Measurements from ENCODE around the gene NRSN2.

Gene NRSN2

DNA sequence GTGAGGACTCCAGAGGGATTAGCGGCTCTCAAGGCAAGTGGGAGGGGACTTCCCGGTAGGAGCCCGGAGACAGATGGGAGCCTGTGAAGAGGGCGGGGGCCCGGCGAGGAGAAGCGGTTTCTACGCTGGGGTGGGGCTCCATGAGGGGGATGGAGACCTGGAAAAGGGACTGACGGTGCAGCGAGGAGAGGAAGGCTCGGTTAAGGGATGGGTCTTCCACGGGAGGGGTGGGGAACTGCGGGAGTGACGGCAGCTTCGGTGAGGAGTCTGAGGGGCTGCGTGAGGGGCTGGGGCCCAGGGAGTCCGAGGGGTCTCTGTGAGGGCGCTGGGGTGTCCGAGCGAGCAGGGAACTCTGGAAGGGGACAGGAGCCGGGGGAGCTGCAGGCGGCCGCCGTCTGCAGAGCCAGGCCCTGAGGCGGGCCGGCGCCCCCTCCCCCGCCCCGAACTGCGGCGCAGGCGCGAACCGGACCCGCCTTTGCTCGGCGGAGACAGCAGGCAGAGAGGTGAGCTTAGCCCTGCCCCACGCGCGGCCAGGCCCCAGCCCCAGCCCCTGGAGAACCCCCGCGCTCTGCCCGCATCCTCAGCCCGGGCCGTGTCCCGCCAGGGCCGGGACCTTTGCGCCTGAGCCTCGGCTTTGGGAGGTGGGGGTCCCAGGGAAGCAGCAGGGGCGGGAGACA, at the start of gene NRSN2:
Gene NRSN2 (plus strand): TSS at position 472 of the 677 bp plus-strand sequence. CDS start 2,533 bp downstream, outside the sequence.
- DNase-seq (ENCODE audit: low read depth in 3 of 3), result no peak

GRCh38 chr20:297925-298775, 48.8 kb upstream of the NRSN2 start:
- DNase-seq (ENCODE audit: low read depth in 3 of 3), result peak in 1 of 3 donors; percentile 40

DNA sequence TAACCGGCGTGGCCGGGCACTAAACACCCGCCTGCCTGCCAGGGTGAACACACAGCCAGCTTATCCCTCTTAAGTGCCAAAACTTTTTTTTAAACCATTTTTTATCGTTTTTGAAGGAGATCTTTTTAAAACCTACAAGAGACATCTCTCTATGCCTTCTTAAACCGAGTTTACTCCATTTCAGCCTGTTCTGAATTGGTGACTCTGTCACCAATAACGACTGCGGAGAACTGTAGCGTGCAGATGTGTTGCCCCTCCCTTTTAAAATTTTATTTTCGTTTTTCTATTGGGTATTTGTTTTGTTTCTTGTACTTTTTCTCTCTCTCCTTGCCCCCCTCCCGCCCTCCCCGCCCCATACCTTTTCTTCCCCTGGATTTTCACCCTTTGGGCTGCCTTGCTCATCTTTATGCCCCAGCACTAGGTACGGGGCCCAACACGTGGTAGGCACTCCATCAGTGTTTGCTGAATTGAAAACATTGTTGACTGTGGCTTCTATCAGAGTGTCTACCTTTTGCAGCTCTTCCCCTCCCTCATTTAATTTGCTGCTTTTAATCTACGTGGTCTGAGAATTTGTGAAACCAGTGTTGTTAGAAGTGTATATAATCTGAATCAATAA, 48.0 kb upstream of the NRSN2 start:
- no peak for DNase-seq (ENCODE audit: low read depth in 3 of 3)

GRCh38 chr20:300345-300990, 46.4 kb upstream of the NRSN2 start:
- DNase-seq (ENCODE audit: low read depth in 3 of 3), result no peak

GRCh38 chr20:301886-302848, 44.7 kb upstream of the NRSN2 start:
- DNase-seq (ENCODE audit: low read depth in 3 of 3), result no peak

DNA sequence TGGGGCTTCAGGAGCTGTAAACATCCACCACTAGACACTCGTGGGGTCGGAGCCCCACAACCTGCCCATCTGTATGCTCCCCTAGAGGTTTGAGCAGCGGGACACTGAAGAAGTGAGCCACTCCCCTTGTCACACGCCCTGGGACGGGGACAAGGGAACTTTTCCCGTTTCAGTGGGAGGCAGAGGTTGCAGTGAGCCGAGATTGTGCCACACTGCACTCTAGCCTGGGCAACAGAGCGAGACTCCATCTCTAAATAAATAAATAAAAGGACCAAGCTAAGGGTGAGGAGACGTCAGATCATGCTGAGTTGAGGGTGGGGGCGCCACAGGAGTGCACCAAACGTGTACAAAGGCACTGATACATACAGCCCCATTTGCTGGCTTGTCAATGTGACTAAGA, 41.2 kb upstream of the NRSN2 start:
- no peak for DNase-seq (ENCODE audit: low read depth in 3 of 3)

DNA sequence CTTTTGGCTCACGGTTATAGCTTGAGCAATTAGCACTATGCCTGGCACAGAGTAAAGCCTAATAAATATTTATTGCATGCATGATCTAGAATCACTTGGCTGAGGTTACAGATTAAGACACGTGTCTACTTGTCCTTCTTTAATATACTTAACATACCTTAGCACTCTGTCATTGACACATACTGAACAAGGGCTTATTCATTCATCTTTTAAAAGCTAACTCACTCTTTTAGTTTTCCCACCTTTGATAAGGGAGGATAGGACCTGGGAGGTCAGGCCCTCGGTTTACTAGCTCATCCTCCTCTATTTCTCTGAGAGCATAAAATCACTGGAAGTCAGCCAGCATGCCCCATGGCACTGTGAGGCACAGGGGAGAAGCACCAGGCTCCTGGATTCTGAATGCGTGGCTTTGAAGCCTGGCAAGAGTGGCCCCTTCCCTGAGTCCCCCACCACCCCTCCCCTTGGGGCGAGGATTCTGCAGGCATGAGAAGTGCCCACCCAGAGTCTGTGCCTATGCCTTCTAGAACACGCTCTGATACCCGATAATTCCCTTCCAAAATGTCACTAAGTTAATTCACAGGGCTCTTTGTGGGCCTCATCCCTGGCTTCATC, 38.4 kb upstream of the NRSN2 start:
- no peak for DNase-seq (ENCODE audit: low read depth in 3 of 3)

GRCh38 chr20:309306-309840, 37.5 kb upstream of the NRSN2 start:
- DNase-seq (ENCODE audit: low read depth in 3 of 3), result no peak

- peak; percentile 68 to 87 (median 80) for DNase-seq (ENCODE audit: low read depth in 3 of 3)
Measured at GRCh38 chr20:309841-310644, 36.9 kb upstream of the NRSN2 start.

DNA sequence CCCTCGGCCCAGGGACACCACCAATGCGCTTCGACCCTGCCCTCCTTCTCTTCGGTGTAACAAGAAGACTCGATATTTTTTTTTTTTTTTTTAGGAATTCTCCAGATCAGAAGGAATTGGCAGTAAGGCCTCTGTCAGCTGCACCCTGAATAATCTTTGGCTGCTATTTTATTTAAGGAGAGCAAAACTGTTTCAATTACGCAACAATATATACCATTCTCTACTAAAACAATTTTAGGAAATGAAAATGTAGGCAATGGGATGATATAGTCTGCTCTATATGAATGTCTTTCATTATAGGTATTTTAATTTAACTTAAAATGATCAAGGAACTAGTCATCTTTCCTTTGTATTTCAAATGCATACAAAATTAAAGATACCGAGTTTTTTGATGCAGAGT, 36.3 kb upstream of the NRSN2 start:
- DNase-seq (ENCODE audit: low read depth in 3 of 3), result no peak

DNA sequence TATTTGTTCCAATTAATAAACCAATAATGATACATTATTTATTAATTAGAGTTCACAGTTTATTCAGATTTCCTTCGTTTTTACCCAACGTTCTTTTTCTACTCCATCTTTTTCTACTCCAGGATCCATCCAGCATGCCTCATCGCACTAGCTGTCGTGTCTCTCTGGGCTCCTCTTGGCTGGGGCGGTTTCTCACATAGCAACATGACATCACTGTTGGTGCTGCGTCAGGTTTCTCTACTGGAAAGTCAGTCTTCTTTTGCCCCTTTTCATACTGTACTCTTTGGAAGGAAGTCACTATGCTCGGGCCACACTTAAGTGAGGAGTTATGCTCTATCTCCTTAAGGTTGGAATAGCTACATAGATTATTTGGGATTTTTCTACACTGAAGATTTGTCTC, 35.3 kb upstream of the NRSN2 start:
- no peak for DNase-seq (ENCODE audit: low read depth in 3 of 3)

DNA sequence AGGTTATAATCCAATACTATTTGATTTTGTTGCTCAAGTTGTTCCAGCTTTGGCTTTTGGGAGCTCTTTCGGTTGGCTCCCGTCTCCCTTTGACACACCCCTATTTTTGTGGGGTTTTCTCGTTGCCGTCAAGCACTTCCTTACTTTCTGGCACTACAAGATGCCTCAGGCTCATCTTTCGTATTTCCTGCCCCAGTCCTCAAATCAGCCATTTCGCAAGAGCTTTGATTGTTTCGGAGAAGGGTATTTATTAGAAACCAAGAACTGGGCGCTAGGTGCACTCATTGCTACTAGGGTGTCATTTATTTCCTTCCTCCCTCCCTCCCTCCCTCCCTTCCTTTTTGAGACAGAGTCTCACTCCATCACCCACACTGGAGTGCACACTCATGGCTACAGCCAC, 34.8 kb upstream of the NRSN2 start:
- DNase-seq (ENCODE audit: low read depth in 3 of 3), result no peak

GRCh38 chr20:312866-313265, 34.0 kb upstream of the NRSN2 start:
- DNase-seq (ENCODE audit: low read depth in 3 of 3), result no peak

- DNase-seq (ENCODE audit: low read depth in 3 of 3), result no peak
Measured at GRCh38 chr20:313402-313801, 33.5 kb upstream of the NRSN2 start.

DNA sequence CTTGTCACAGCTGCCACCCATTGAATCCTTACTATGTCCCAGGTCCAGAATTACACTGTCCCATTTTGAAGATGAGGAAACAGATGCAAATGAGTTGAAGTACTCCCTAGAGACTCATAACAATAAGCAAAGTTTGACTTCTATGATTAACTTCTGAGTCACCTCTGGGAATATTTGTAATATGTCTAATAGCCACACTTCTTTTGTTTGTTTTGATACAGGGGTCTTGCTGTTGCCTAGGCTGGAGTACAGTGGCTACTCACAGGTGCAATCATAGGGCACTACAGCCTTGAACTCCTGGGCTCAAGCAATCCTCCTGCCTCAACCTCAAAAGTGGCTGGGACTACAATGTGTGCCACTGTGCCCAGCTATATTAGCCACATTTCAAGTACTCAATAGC, 33.0 kb upstream of the NRSN2 start:
- no peak for DNase-seq (ENCODE audit: low read depth in 3 of 3)

- no peak for DNase-seq (ENCODE audit: low read depth in 3 of 3)
Measured at GRCh38 chr20:316316-317068, 30.4 kb upstream of the NRSN2 start.

- DNase-seq (ENCODE audit: low read depth in 3 of 3), result peak; percentile 73 to 94 (median 74)
Measured at GRCh38 chr20:324177-325044, 22.5 kb upstream of the NRSN2 start.
